SU-DHL-6 (cell line): Measurements from ENCODE around the gene MTCL1.

Source experiments
- EZH2phosphoT487 ChIP-seq: fragments of 200-600 bp; sonication (generic), shearing (Covaris generic); conservative IDR thresholded peaks from 2 replicates; pipeline ENCODE4 v1.6.1; 2018; ENCODE audit warnings: mild to moderate bottlenecking, antibody characterized with exemption, low read length, moderate library complexity, mixed read lengths
- TF ChIP-seq, protein P1 (sequence below): fragments of 200-600 bp; sonication (generic); IDR thresholded peaks from one replicate; pipeline ENCODE4 v1.5.1; 2017; ENCODE audit warnings: antibody characterized with exemption, mild to moderate bottlenecking, low read length, moderate library complexity; ENCODE audit not compliant: insufficient read depth, poor library complexity, severe bottlenecking

DNA sequence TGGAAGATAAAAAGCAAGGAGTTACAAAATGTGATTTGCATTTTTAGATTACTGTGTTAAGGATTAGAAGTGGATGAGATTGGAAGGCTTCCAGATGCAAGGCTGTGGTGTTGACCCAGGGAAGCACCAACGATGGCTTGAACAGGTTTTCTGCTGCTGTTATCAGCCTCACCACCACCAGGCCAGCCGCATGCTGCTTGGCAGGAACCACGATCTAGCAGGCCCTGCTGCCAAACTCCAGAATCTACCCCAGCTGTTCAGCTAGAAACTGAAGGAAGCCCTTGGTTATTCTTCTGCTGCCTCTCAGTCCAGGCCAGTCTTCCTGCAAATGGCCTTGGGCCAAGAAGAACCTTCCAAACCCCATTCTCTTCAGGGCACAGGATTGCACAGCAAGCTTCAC lies 133.9 kb downstream of the MTCL1 start:
- TF ChIP-seq, protein P1, sequence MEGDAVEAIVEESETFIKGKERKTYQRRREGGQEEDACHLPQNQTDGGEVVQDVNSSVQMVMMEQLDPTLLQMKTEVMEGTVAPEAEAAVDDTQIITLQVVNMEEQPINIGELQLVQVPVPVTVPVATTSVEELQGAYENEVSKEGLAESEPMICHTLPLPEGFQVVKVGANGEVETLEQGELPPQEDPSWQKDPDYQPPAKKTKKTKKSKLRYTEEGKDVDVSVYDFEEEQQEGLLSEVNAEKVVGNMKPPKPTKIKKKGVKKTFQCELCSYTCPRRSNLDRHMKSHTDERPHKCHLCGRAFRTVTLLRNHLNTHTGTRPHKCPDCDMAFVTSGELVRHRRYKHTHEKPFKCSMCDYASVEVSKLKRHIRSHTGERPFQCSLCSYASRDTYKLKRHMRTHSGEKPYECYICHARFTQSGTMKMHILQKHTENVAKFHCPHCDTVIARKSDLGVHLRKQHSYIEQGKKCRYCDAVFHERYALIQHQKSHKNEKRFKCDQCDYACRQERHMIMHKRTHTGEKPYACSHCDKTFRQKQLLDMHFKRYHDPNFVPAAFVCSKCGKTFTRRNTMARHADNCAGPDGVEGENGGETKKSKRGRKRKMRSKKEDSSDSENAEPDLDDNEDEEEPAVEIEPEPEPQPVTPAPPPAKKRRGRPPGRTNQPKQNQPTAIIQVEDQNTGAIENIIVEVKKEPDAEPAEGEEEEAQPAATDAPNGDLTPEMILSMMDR = no peak
- no peak for TF ChIP-seq EZH2phosphoT487
